Upper lobe of left lung (tissue), 4 donors: ENCODE data around the gene TATDN2.

Experiments
- EP300 ChIP-seq, 4 donors: sonication (generic); formaldehyde crosslinking; IDR thresholded peaks; one replicate each; pipeline ENCODE4 v1.5.1; 2017; ENCODE audit warnings: antibody characterized with exemption in 4 of 4, control low read depth in 2 of 4
- POLR2A ChIP-seq, 4 donors: fragments of 450-650 bp; IDR thresholded peaks; one replicate each; pipeline ENCODE4 v1.5.1; 2016 to 2017; ENCODE audit warnings: antibody characterized with exemption in 4 of 4, mild to moderate bottlenecking in 2 of 4
- POLR2AphosphoS5 ChIP-seq, 2 donors: sonication (generic); formaldehyde crosslinking; IDR thresholded peaks; one replicate each; pipeline ENCODE4 v1.5.1; 2017; ENCODE audit warnings: antibody characterized with exemption in 2 of 2
- TF ChIP-seq, protein P1 (sequence below), 6 experiments: fragments of 450-650 bp in 4 of 6; fragments of 200-600 bp in 2 of 6; sonication (generic) in 2 of 6; IDR thresholded peaks; one replicate each; pipeline ENCODE4 v1.5.1; 2016 to 2019; ENCODE audit warnings: antibody characterized with exemption in 6 of 6

DNA sequence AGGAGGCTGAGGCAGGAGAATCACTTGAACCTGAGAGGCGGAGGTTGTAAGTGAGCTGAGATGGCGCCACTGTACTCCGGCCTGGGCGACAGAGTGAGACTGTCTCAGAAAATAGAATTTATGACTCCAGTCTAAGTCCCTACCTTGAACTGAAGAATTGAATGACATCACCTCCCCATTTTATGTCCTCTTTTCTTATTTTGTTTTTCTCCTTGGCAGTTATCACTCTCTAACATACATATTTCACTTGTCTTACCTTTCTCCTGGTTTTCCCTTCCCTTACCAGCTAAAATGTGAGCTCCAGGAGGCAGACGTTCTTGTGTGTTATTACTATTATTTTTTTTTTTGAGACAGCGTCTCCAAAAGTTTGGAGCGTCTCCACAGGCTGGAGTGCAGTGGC is 7.6 kb downstream of the TATDN2 start:
- TF ChIP-seq POLR2A (IDR thresholded peaks at IDR 0.05) (no peak), POLR2AphosphoS5 (IDR thresholded peaks at IDR 0.05) (no peak), EP300 (IDR thresholded peaks at IDR 0.05) (no peak)
- TF ChIP-seq, protein P1, sequence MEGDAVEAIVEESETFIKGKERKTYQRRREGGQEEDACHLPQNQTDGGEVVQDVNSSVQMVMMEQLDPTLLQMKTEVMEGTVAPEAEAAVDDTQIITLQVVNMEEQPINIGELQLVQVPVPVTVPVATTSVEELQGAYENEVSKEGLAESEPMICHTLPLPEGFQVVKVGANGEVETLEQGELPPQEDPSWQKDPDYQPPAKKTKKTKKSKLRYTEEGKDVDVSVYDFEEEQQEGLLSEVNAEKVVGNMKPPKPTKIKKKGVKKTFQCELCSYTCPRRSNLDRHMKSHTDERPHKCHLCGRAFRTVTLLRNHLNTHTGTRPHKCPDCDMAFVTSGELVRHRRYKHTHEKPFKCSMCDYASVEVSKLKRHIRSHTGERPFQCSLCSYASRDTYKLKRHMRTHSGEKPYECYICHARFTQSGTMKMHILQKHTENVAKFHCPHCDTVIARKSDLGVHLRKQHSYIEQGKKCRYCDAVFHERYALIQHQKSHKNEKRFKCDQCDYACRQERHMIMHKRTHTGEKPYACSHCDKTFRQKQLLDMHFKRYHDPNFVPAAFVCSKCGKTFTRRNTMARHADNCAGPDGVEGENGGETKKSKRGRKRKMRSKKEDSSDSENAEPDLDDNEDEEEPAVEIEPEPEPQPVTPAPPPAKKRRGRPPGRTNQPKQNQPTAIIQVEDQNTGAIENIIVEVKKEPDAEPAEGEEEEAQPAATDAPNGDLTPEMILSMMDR (IDR thresholded peaks at IDR 0.05) = no peak
